Coronary artery (tissue), 2 donors: ENCODE data around the gene OSCP1.

ENCODE experiments used
- DNase-seq: peaks from one replicate; pipeline ENCODE4 v3.0.0-alpha.2; 2017; ENCODE audit warnings: low spot score
- H3K27ac ChIP-seq, 2 donors: fragments of 200-600 bp; sonication (generic); one replicate each; pipeline ENCODE4 v1.5.1; 2016 to 2019
- H3K4me3 ChIP-seq: fragments of 200-600 bp; sonication (generic); 2 replicates; pipeline ENCODE4 v1.5.1; 2016; ENCODE audit warnings: mild to moderate bottlenecking, moderate library complexity
- CTCF ChIP-seq: fragments of 200-600 bp; sonication (generic); IDR thresholded peaks from one replicate; pipeline ENCODE4 v1.5.1; 2019; ENCODE audit warnings: antibody characterized with exemption

Gene OSCP1

GRCh38 chr1:36486439-36487335 lies 36.4 kb upstream of the OSCP1 start:
- H3K27ac ChIP-seq: peak overlapping the region in 1 of 2 donors; percentile 71
- TF ChIP-seq CTCF: no peak
- H3K4me3 ChIP-seq: no peak overlapping the region
- no peak for DNase-seq

- no peak for DNase-seq
- peak overlapping the region in 1 of 2 donors; percentile 20 for H3K27ac ChIP-seq
- no peak for TF ChIP-seq CTCF
- no peak overlapping the region for H3K4me3 ChIP-seq
These were observed 35.8 kb upstream of the OSCP1 start for GRCh38 chr1:36486093-36486438.

DNA sequence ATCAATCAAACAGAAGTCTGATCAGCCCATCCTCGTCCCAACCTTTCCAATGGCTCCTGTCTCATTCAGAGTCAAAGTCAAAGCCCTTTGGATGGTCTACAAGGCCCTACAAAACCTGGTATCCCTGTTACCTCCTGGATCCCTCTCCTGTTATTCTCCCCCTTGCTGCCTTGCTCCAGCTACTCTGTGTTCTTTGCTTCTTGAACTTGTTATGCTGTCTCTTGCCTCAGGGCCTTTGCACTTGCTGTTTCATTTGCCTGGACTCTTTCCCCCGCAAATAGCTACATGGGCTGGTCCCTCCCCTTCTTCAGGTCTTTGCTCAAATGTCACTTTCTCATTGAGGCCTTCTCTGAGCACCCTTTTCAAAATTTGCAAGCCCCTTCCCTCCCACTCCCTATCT lies 33.8 kb upstream of the OSCP1 start:
- DNase-seq: no peak
- no peak overlapping the region for H3K27ac ChIP-seq
- no peak for TF ChIP-seq CTCF

DNA sequence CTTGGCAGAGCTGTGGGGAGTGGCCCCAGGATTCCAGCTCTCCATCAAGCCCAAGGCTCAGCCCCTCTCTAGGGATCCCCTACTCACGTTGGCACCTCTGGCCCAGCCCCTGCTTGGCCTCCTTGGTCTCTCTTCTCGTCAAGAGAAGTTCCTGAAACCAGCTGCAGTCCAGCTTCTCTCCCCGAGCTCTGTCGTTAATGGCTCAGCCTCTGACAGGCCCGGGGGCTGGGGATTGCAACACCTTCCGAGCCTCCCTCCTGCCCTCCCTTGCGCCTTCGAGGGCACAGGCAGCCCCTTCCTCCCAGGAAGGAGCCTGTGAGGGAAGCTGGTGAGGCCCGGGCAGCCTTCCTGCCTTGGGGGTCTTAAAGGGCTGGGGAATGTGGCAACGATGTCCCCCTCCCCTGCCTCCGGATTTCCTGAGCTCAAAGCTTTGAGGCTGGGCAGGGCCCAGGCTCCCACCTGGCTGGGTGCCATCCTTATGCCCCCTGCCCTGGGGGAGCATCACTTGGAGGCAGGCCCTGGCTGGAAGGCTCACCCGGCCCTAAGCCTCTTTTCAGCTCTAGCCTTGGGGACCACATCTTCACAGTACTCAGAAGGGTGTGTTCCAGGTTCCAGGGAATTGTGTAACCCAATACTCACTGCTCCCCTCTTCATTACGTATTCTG lies 32.6 kb upstream of the OSCP1 start, which contains the start of gene CSF3R:
TSS of gene CSF3R (minus strand) at position 190 of the 665 bp plus-strand sequence. CDS start 3,417 bp downstream, outside the sequence.
- no peak for DNase-seq
- H3K27ac ChIP-seq: no peak within 1 kb of the TSS
- TF ChIP-seq CTCF: no peak
- peak within 1 kb of the TSS; percentile 50 for H3K4me3 ChIP-seq

More for the DNA sequence above, 33.8 kb upstream of the OSCP1 start:
- H3K4me3 ChIP-seq: no peak overlapping the region

DNA sequence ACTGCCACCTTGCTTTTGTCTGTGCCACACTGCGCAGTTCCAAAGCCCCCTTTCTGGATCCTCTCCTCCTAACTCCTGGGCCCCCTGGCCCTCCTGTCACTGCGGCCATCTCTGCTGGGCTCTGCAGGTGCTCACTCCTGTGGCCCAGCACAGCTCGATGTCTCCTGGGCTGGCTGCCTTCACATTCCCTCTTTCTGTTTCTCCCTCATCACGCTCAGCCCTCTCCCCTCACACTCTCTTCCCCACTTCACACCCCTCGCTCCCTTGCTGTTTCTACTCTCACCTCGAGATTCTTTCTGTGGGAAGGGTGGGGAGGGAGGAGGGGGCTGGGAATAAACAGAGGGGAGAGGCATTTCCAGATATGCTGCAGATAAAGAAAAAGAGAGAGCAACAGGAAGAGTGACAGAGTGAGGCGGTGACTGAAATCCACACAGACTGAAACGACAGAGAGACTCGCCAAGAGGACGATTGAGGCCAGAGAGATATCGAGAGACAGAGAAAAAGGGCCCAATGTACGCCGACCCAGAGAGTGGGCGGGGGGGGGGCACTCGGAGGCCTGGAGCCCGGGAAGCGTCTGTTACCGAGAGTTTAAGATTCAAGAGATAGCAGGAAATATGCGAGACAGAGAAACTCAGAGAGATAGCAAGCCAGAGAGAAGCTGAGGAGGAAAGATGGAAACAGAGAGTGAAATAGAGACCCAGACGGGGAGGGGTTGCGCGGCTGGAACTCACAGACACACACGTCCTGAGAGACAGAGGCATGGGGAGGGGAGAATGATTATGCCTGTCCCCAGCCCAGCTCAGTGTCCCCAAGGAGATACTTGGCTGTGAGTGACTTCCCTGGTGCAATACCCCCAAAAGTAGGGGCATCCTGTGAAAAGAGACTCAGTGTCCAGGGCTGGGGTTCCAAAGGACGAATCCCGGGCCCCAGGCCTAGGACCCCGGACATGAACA lies 31.8 kb upstream of the OSCP1 start:
- H3K4me3 ChIP-seq: peak overlapping the region; percentile 50
- no peak for TF ChIP-seq CTCF
- DNase-seq: no peak
- H3K27ac ChIP-seq: no peak overlapping the region

DNA sequence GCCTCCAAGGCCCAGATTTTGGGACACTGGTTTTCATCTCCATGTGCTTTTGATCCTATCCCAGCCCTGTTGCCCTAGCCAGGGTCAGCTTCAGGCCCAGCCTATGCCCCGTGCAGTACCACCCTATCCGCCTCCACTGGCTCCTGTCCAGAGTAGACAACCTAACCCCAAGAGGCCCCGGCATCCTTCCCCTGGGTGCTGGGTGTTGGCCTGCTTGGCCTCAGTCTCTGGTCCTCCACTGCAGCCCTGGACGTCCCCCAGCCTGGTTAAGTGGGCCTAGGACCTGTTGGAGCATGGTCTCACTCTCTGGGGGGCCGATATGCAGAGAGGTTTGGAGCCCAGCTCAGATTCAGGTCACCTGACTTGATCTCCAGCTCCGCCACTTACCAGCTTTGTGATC lies 30.8 kb upstream of the OSCP1 start:
- Histone ChIP-seq H3K4me3 (no peak overlapping the region), H3K27ac (no peak overlapping the region)
- no peak for DNase-seq
- TF ChIP-seq CTCF: no peak
